Activated CD8-positive, alpha-beta T cell treated with anti-CD3 and anti-CD28 coated beads, Interleukin-2, amount 10 ng/mL, durations not matched to agents 7 days and 5 days (primary cell): ENCODE measurements around the gene REEP5. TPM values are rescaled to one million over a fixed set of nuclear protein-coding genes. Genes with fewer than 3 reads are reported as not detected.

ENCODE experiments used
- ATAC-seq: fragments of 150-1000 bp; cut with Tn5 transposase; one replicate; pipeline ENCODE4 v1.10.0; 2021; ENCODE audit warnings: moderate library complexity
- CTCF ChIA-PET: fragments of 350-600 bp; sonication (Branson Sonifier 250); formaldehyde crosslinking; loops from one replicate; lab custom pipeline; 2021; ENCODE audit warnings: antibody characterized with exemption; lab: Charles Lee
- POLR2A ChIA-PET: fragments of 350-600 bp; sonication (Branson Sonifier 250); formaldehyde crosslinking; loops from one replicate; lab custom pipeline; 2021; ENCODE audit warnings: antibody characterized with exemption; lab: Charles Lee
- DNase-seq: peaks from one replicate; pipeline ENCODE4 v3.0.0-alpha.2; 2020
- H3K27ac Mint-ChIP-seq: one replicate; pipeline ENCODE4 v1.8.0; 2021; ENCODE audit warnings: mild to moderate bottlenecking, mixed read lengths
- H3K27me3 Mint-ChIP-seq: one replicate; pipeline ENCODE4 v1.8.0; 2021; ENCODE audit warnings: low read depth, mixed read lengths
- H3K36me3 Mint-ChIP-seq: one replicate; pipeline ENCODE4 v1.8.0; 2021; ENCODE audit warnings: low read depth, mixed read lengths
- H3K4me1 Mint-ChIP-seq: one replicate; pipeline ENCODE4 v1.8.0; 2021; ENCODE audit warnings: low read depth, mixed read lengths
- H3K4me3 Mint-ChIP-seq: one replicate; pipeline ENCODE4 v1.8.0; 2021; ENCODE audit warnings: mild to moderate bottlenecking, mixed read lengths
- H3K9me3 Mint-ChIP-seq: one replicate; pipeline ENCODE4 v1.8.0; 2022; ENCODE audit warnings: mixed read lengths; ENCODE audit not compliant: insufficient read depth
- total RNA-seq, 2 experiments: library from RNA; stranded (reverse); gene quantifications; one replicate each; pipeline ENCODE4 v1.2.3, GENCODE V29; 2021

The REEP5 gene
- total RNA-seq, 2 experiments from 2014 or later, result 77.6 to 85.0 TPM

GRCh38 chr5:112886975-112887374, 35.1 kb downstream of the REEP5 start:
- H3K4me1 Mint-ChIP-seq, result peaks cover 45% of the 10 kb centered on the region
- peaks cover 4% of the 10 kb centered on the region for H3K9me3 Mint-ChIP-seq
- H3K27me3 Mint-ChIP-seq, result no peaks in the 10 kb centered on the region
- ChIA-PET POLR2A (interaction anchor here (0.6 to 1.4 kb wide), 4 partner anchors 8 to 111 kb away, joined by 3 to 4 read pairs (median 4); partner anchors contain the start of gene SRP19), CTCF (interaction anchor here (1.0 to 1.6 kb wide), 3 partner anchors 17 to 110 kb away, joined by 3 to 4 read pairs (median 3); no protein-coding TSS in a partner anchor)
- peaks cover 53% of the 10 kb centered on the region for H3K36me3 Mint-ChIP-seq
- H3K27ac Mint-ChIP-seq, result peak overlapping the region; percentile 85
- peak; percentile 91 for ATAC-seq
- peak overlapping the region; percentile 52 for H3K4me3 Mint-ChIP-seq
- peak; percentile 60 for DNase-seq

GRCh38 chr5:112885001-112885400, 37.0 kb downstream of the REEP5 start:
- peaks cover 54% of the 10 kb centered on the region for H3K4me1 Mint-ChIP-seq
- ChIA-PET CTCF (interaction anchor here (0.8 to 1.5 kb wide), 3 partner anchors 10 to 18 kb away, joined by 3 read pairs; no protein-coding TSS in a partner anchor), POLR2A (interaction anchor here (1.0 kb wide), 1 partner anchor 91 kb away, joined by 4 read pairs; the partner anchor contains the start of gene DCP2)
- H3K4me3 Mint-ChIP-seq, result no peak overlapping the region
- DNase-seq, result no peak
- H3K27ac Mint-ChIP-seq, result peak overlapping the region; percentile 40
- peaks cover 50% of the 10 kb centered on the region for H3K36me3 Mint-ChIP-seq
- H3K9me3 Mint-ChIP-seq, result peaks cover 4% of the 10 kb centered on the region
- ATAC-seq, result no peak
- no peaks in the 10 kb centered on the region for H3K27me3 Mint-ChIP-seq

- no peaks in the 10 kb centered on the region for H3K27me3 Mint-ChIP-seq
- CTCF ChIA-PET, result no interaction called here
- H3K27ac Mint-ChIP-seq, result no peak overlapping the region
- peaks cover 48% of the 10 kb centered on the region for H3K36me3 Mint-ChIP-seq
- ATAC-seq (no peak), DNase-seq (no peak)
- POLR2A ChIA-PET, result interaction anchor here (1.4 kb wide), 1 partner anchor 22 kb away, joined by 4 read pairs; the partner anchor contains the start of gene SRP19
- peaks cover 56% of the 10 kb centered on the region for H3K4me1 Mint-ChIP-seq
- H3K4me3 Mint-ChIP-seq, result no peak overlapping the region
- no peaks in the 10 kb centered on the region for H3K9me3 Mint-ChIP-seq
Measured at GRCh38 chr5:112883192-112883591, 38.8 kb downstream of the REEP5 start.

- ChIA-PET POLR2A (interaction anchor here (0.8 to 1.3 kb wide), 3 partner anchors 10 to 96 kb away, joined by 3 to 4 read pairs (median 3); partner anchors contain the start of gene SRP19), CTCF (interaction anchor here (0.8 to 1.3 kb wide), 5 partner anchors 12 to 84 kb away, joined by 3 to 6 read pairs (median 3); partner anchors contain the start of gene REEP5)
- Mint-ChIP-seq H3K36me3 (peaks cover 39% of the 10 kb centered on the region), H3K4me3 (no peak overlapping the region), H3K9me3 (no peaks in the 10 kb centered on the region), H3K4me1 (peaks cover 42% of the 10 kb centered on the region), H3K27ac (peak overlapping the region; percentile 9), H3K27me3 (no peaks in the 10 kb centered on the region)
- no peak for ATAC-seq
- no peak for DNase-seq
Measured at GRCh38 chr5:112880219-112880964, 41.6 kb downstream of the REEP5 start.

- H3K4me1 Mint-ChIP-seq, result peaks cover 53% of the 10 kb centered on the region
- H3K9me3 Mint-ChIP-seq, result no peaks in the 10 kb centered on the region
- ATAC-seq (peak; percentile 89), DNase-seq (peak; percentile 82)
- H3K36me3 Mint-ChIP-seq, result peaks cover 44% of the 10 kb centered on the region
- H3K27ac Mint-ChIP-seq, result peak overlapping the region; percentile 89
- peak overlapping the region; percentile 60 for H3K4me3 Mint-ChIP-seq
- ChIA-PET POLR2A (interaction anchor here (0.8 to 1.5 kb wide), 3 partner anchors 9 to 42 kb away, joined by 3 to 4 read pairs (median 4); partner anchors contain the start of gene SRP19), CTCF (interaction anchor here (0.7 to 2.0 kb wide), 4 partner anchors 17 to 44 kb away, joined by 4 to 6 read pairs (median 4); partner anchors contain the start of gene SRP19)
- H3K27me3 Mint-ChIP-seq, result no peaks in the 10 kb centered on the region
Measured at GRCh38 chr5:112878760-112879159, 43.3 kb downstream of the REEP5 start.

GRCh38 chr5:112878101-112878500, 43.9 kb downstream of the REEP5 start:
- CTCF ChIA-PET, result interaction anchor here (0.6 to 2.0 kb wide), 4 partner anchors 11 to 45 kb away, joined by 3 to 6 read pairs (median 4); no protein-coding TSS in a partner anchor
- DNase-seq, result no peak
- H3K4me3 Mint-ChIP-seq, result peak overlapping the region; percentile 60

GRCh38 chr5:112876362-112876761, 45.7 kb downstream of the REEP5 start:
- Mint-ChIP-seq H3K9me3 (no peaks in the 10 kb centered on the region), H3K4me1 (peaks cover 64% of the 10 kb centered on the region), H3K36me3 (peaks cover 58% of the 10 kb centered on the region), H3K4me3 (no peak overlapping the region), H3K27ac (no peak overlapping the region), H3K27me3 (no peaks in the 10 kb centered on the region)
- POLR2A ChIA-PET, result no interaction called here
- CTCF ChIA-PET, result no interaction called here
- ATAC-seq, result no peak
- no peak for DNase-seq

More at GRCh38 chr5:112878101-112878500, 43.9 kb downstream of the REEP5 start:
- ATAC-seq, result no peak
- Mint-ChIP-seq H3K27ac (peak overlapping the region; percentile 37), H3K9me3 (no peaks in the 10 kb centered on the region), H3K4me1 (peaks cover 59% of the 10 kb centered on the region), H3K36me3 (peaks cover 47% of the 10 kb centered on the region), H3K27me3 (no peaks in the 10 kb centered on the region)
- POLR2A ChIA-PET, result interaction anchor here (1.0 to 1.5 kb wide), 2 partner anchors 9 to 42 kb away, joined by 3 read pairs; no protein-coding TSS in a partner anchor

- H3K27me3 Mint-ChIP-seq, result no peaks in the 10 kb centered on the region
- POLR2A ChIA-PET, result interaction anchor here (1.0 to 1.4 kb wide), 2 partner anchors 10 kb away, joined by 3 read pairs; partner anchors contain the start of gene SRP19
Measured at GRCh38 chr5:112870966-112871365, 51.1 kb downstream of the REEP5 start.

GRCh38 chr5:112869948-112870347, 52.1 kb downstream of the REEP5 start:
- ChIA-PET POLR2A (interaction anchor here (1.0 to 1.4 kb wide), 2 partner anchors 9 to 11 kb away, joined by 3 read pairs; partner anchors contain the start of gene SRP19), CTCF (interaction anchor here (0.8 to 1.9 kb wide), 4 partner anchors 18 to 126 kb away, joined by 3 to 4 read pairs (median 4); partner anchors contain the start of gene DCP2)
- peak; percentile 37 for DNase-seq
- Mint-ChIP-seq H3K27ac (peak overlapping the region; percentile 50), H3K9me3 (no peaks in the 10 kb centered on the region), H3K27me3 (no peaks in the 10 kb centered on the region), H3K4me3 (no peak overlapping the region), H3K36me3 (peaks cover 67% of the 10 kb centered on the region), H3K4me1 (peaks cover 61% of the 10 kb centered on the region)
- ATAC-seq, result peak; percentile 73

More at GRCh38 chr5:112870966-112871365, 51.1 kb downstream of the REEP5 start:
- no peak for ATAC-seq
- peaks cover 66% of the 10 kb centered on the region for H3K36me3 Mint-ChIP-seq
- no peak overlapping the region for H3K4me3 Mint-ChIP-seq
- H3K9me3 Mint-ChIP-seq, result no peaks in the 10 kb centered on the region
- CTCF ChIA-PET, result interaction anchor here (1.1 kb wide), 1 partner anchor 125 kb away, joined by 4 read pairs; no protein-coding TSS in a partner anchor
- no peak overlapping the region for H3K27ac Mint-ChIP-seq
- H3K4me1 Mint-ChIP-seq, result peaks cover 62% of the 10 kb centered on the region
- no peak for DNase-seq

- Mint-ChIP-seq H3K27me3 (no peaks in the 10 kb centered on the region), H3K27ac (peak overlapping the region; percentile 64), H3K9me3 (no peaks in the 10 kb centered on the region), H3K4me3 (no peak overlapping the region), H3K36me3 (peaks cover 70% of the 10 kb centered on the region), H3K4me1 (peaks cover 59% of the 10 kb centered on the region)
- DNase-seq, result no peak
- POLR2A ChIA-PET, result no interaction called here
- CTCF ChIA-PET, result interaction anchor here (1.0 to 4.9 kb wide), 5 partner anchors 13 to 129 kb away, joined by 3 to 22 read pairs (median 6); partner anchors contain the start of gene DCP2
- ATAC-seq, result no peak
Measured at GRCh38 chr5:112867411-112867810, 54.6 kb downstream of the REEP5 start.

- Mint-ChIP-seq H3K4me3 (no peak overlapping the region), H3K9me3 (no peaks in the 10 kb centered on the region), H3K27ac (peak overlapping the region; percentile 64), H3K27me3 (no peaks in the 10 kb centered on the region), H3K4me1 (peaks cover 61% of the 10 kb centered on the region), H3K36me3 (peaks cover 72% of the 10 kb centered on the region)
- peak; percentile 50 for ATAC-seq
- ChIA-PET CTCF (interaction anchor here (0.9 to 4.9 kb wide), 6 partner anchors 11 to 129 kb away, joined by 3 to 22 read pairs (median 4); partner anchors contain the start of gene DCP2), POLR2A (no interaction called here)
- DNase-seq, result no peak
Measured at GRCh38 chr5:112866739-112867138, 55.3 kb downstream of the REEP5 start.
